Measurements from ENCODE around the gene AP3S2.
"Not testable (repeated sequence)": the region's sequence is repeated elsewhere in the genome, so short reads cannot be mapped to it uniquely, and the experiment has no call there.

The AP3S2 gene

GRCh38 chr15:89837830-89838178, 56.0 kb downstream of the AP3S2 start:
- DNase-seq (ENCODE audit: extremely low spot score, insufficient read length, low read depth) (no peak), FAIRE-seq (no peak)

GRCh38 chr15:89837134-89837829, 56.5 kb downstream of the AP3S2 start:
- DNase-seq (ENCODE audit: extremely low spot score, insufficient read length, low read depth): no peak
- no peak for FAIRE-seq

GRCh38 chr15:89836267-89837133, 57.3 kb downstream of the AP3S2 start:
- FAIRE-seq (no peak), DNase-seq (ENCODE audit: extremely low spot score, insufficient read length, low read depth) (no peak)

- FAIRE-seq (no peak), DNase-seq (ENCODE audit: extremely low spot score, insufficient read length, low read depth) (no peak)
These were observed 58.6 kb downstream of the AP3S2 start for GRCh38 chr15:89835176-89835564.

GRCh38 chr15:89834465-89835175, 59.2 kb downstream of the AP3S2 start:
- not testable (repeated sequence) for DNase-seq (ENCODE audit: extremely low spot score, insufficient read length, low read depth); FAIRE-seq

- FAIRE-seq: no peak
- DNase-seq (ENCODE audit: extremely low spot score, insufficient read length, low read depth): no peak
These were observed 59.8 kb downstream of the AP3S2 start for GRCh38 chr15:89833966-89834365.

- no peak for DNase-seq (ENCODE audit: extremely low spot score, insufficient read length, low read depth)
- FAIRE-seq: no peak
These were observed 63.2 kb downstream of the AP3S2 start for GRCh38 chr15:89830639-89831038.

GRCh38 chr15:89829616-89830440, 64.0 kb downstream of the AP3S2 start:
- no peak for DNase-seq (ENCODE audit: extremely low spot score, insufficient read length, low read depth)
- FAIRE-seq: no peak

- FAIRE-seq (no peak), DNase-seq (ENCODE audit: extremely low spot score, insufficient read length, low read depth) (no peak)
These were observed 64.6 kb downstream of the AP3S2 start for GRCh38 chr15:89829161-89829560.

- FAIRE-seq (no peak), DNase-seq (ENCODE audit: extremely low spot score, insufficient read length, low read depth) (no peak)
These were observed 65.3 kb downstream of the AP3S2 start for GRCh38 chr15:89828281-89829145.

- FAIRE-seq (no peak), DNase-seq (ENCODE audit: extremely low spot score, insufficient read length, low read depth) (no peak)
These were observed 66.0 kb downstream of the AP3S2 start for GRCh38 chr15:89827829-89828228.

- no peak for FAIRE-seq
- DNase-seq (ENCODE audit: extremely low spot score, insufficient read length, low read depth): no peak
These were observed 66.8 kb downstream of the AP3S2 start for GRCh38 chr15:89826671-89827655.

- DNase-seq (ENCODE audit: extremely low spot score, insufficient read length, low read depth) (no peak), FAIRE-seq (no peak)
These were observed 68.4 kb downstream of the AP3S2 start for GRCh38 chr15:89825271-89825940.

GRCh38 chr15:89824607-89824867, 69.3 kb downstream of the AP3S2 start:
- DNase-seq (ENCODE audit: extremely low spot score, insufficient read length, low read depth): no peak
- no peak for FAIRE-seq

- DNase-seq (ENCODE audit: extremely low spot score, insufficient read length, low read depth) (no peak), FAIRE-seq (no peak)
These were observed 69.8 kb downstream of the AP3S2 start for GRCh38 chr15:89823836-89824606.

GRCh38 chr15:89822951-89823711, 70.7 kb downstream of the AP3S2 start:
- FAIRE-seq (no peak), DNase-seq (ENCODE audit: extremely low spot score, insufficient read length, low read depth) (no peak)
